K562 (cell line): ENCODE results near the gene TMC4. TPM values are rescaled to one million over a fixed set of nuclear protein-coding genes. Genes with fewer than 3 reads are reported as not detected.

Experiments used
- NONO ChIP-seq, 2 experiments: fragments of 200-400 bp in 1 of 2; fragments of 450-650 bp in 1 of 2; formaldehyde crosslinking in 1 of 2; IDR thresholded peaks; 2 replicates each; pipeline ENCODE4 v1.6.1; 2017; ENCODE audit warnings: low read depth in 2 of 2, mild to moderate bottlenecking in 2 of 2, moderate library complexity in 2 of 2, low read length in 1 of 2
- ZNF407 ChIP-seq: fragments of 450-650 bp; IDR thresholded peaks from 2 replicates; pipeline ENCODE4 v1.6.1; 2016; ENCODE audit warnings: low read depth
- polyA plus RNA-seq, 8 experiments: library from polyadenylated mRNA; depleted of rRNA in 4 of 8; stranded (reverse) in 5 of 8; unstranded in 3 of 8; fragments of >200 nt; fragmentation: Nextera tagmentation in 2 of 8; fragmentation: Illumina TruSeq in 1 of 8; extraction: Ambion mirVana in 2 of 8; extraction: Trizol in 1 of 8; gene quantifications; 2 replicates each; pipeline versions ENCODE4 v1.2.1 to v1.2.3, GENCODE V29; 2011 to 2014; ENCODE audit warnings: inconsistent platforms in 1 of 8, missing spikeins in 1 of 8
- total RNA-seq, 7 experiments: library from RNA; depleted of rRNA in 6 of 7; stranded (reverse); fragments of >200 nt in 6 of 7; fragmentation: Illumina TruSeq in 2 of 7; extraction: Trizol in 2 of 7; gene quantifications; 2 replicates each; pipeline versions ENCODE4 v1.2.1 to v1.2.3, GENCODE V29; 2011 to 2021; ENCODE audit warnings: low replicate concordance in 1 of 7
- TF ChIP-seq, protein P1 (sequence below), 2 experiments: fragments of 450-650 bp in 1 of 2; sonication (generic) in 1 of 2; formaldehyde crosslinking in 1 of 2; IDR thresholded peaks; 2 replicates each; pipeline versions ENCODE4 v1.7.1 to v1.9.0; 2016 to 2022; ENCODE audit warnings: inconsistent platforms in 1 of 2, mild to moderate bottlenecking in 1 of 2, missing genetic modification reagents in 1 of 2

TMC4 gene
- total and polyA plus RNA-seq, 9 of the 15 experiments (the other 6 are each of a cell fraction or from before 2014, with no cell fraction given): 0.12 to 0.79 (median 0.36) TPM; not detected in 2

DNA sequence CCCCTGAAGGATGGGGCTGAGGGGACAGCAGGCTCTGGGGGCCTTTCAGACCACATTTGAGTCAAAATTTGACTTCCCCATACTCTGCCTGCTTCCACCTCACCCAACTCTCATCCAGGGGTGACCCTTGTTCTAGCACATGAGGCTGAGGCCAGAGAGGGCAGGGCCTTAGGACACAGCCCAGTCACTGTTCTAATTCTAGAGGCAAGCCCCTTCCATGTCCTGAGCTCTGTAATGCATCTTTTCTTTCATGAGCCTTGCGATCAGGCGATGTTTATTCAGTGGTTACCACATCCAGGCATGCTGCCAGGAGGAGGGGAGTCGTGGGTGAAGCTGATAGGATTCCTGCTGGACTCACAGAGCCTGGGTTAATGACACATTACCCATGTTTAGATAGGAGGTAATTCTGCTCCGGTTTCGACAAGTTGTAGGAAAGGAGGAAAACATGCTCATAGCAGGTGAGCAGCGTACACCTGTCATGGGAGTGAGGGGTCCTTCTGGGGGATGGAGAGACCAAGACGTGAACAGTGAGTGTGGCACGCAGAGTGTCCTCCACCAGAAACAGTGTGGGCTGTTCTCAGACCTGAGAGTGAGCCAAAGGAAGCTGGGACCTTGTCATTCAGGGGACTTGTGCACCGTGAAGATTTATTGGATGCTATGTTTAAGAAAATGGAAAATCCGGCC, 37.0 kb upstream of the TMC4 start (continued):
- TF ChIP-seq ZNF407: no peak
- TF ChIP-seq, protein P1, sequence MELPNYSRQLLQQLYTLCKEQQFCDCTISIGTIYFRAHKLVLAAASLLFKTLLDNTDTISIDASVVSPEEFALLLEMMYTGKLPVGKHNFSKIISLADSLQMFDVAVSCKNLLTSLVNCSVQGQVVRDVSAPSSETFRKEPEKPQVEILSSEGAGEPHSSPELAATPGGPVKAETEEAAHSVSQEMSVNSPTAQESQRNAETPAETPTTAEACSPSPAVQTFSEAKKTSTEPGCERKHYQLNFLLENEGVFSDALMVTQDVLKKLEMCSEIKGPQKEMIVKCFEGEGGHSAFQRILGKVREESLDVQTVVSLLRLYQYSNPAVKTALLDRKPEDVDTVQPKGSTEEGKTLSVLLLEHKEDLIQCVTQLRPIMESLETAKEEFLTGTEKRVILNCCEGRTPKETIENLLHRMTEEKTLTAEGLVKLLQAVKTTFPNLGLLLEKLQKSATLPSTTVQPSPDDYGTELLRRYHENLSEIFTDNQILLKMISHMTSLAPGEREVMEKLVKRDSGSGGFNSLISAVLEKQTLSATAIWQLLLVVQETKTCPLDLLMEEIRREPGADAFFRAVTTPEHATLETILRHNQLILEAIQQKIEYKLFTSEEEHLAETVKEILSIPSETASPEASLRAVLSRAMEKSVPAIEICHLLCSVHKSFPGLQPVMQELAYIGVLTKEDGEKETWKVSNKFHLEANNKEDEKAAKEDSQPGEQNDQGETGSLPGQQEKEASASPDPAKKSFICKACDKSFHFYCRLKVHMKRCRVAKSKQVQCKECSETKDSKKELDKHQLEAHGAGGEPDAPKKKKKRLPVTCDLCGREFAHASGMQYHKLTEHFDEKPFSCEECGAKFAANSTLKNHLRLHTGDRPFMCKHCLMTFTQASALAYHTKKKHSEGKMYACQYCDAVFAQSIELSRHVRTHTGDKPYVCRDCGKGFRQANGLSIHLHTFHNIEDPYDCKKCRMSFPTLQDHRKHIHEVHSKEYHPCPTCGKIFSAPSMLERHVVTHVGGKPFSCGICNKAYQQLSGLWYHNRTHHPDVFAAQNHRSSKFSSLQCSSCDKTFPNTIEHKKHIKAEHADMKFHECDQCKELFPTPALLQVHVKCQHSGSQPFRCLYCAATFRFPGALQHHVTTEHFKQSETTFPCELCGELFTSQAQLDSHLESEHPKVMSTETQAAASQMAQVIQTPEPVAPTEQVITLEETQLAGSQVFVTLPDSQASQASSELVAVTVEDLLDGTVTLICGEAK (IDR thresholded peaks at IDR 0.05): no peak
- TF ChIP-seq, protein P1 (CRISPR knock-in tag; IDR thresholded peaks at IDR 0.05): no peak
- TF ChIP-seq NONO (IDR thresholded peaks at IDR 0.05; ENCODE audit: low read depth in 2 of 2, low read length in 1 of 2): no peak
